Right cardiac atrium (tissue), 5 donors: ENCODE results near the gene ZSWIM9. TPM values are rescaled to one million over a fixed set of nuclear protein-coding genes. Genes with fewer than 3 reads are reported as not detected.

Experiments used
- ATAC-seq, 2 donors: fragments of 200-7000 bp; cut with Tn5 transposase; one replicate each; pipeline versions ENCODE4 v1.8.0 to v1.9.1; 2020; ENCODE audit warnings: moderate library complexity in 2 of 2, mild to moderate bottlenecking in 1 of 2
- DNase-seq, 3 donors: peaks; one replicate each; pipeline ENCODE4 v3.0.0-alpha.2; 2020
- H3K27ac ChIP-seq: one replicate; pipeline ENCODE4 v1.5.1; 2013; ENCODE audit warnings: mild to moderate bottlenecking, low read length, control low read depth, moderate library complexity
- H3K27me3 ChIP-seq: one replicate; pipeline ENCODE4 v1.6.1; 2013; ENCODE audit not compliant: control insufficient read depth, insufficient read depth
- H3K4me1 ChIP-seq: one replicate; pipeline ENCODE4 v1.6.1; 2013; ENCODE audit warnings: low read length; ENCODE audit not compliant: control insufficient read depth, insufficient read depth
- H3K4me3 ChIP-seq: one replicate; pipeline ENCODE4 v1.5.1; 2013; ENCODE audit warnings: low read length, control low read depth
- H3K9me3 ChIP-seq: one replicate; pipeline ENCODE4 v1.6.1; 2013; ENCODE audit warnings: low read length; ENCODE audit not compliant: control insufficient read depth
- WGBS: extraction: QIAGEN DNeasy Blood & Tissue Kit; methylation state at CpG from one replicate; pipeline ENCODE4 v1.1.7; 2013; 5-methylcytosine and 5-hydroxymethylcytosine counted together
- intact Hi-C, 4 donors: fragments of 100-400 bp; cut with DNase I; formaldehyde crosslinking; loops; one replicate each; pipeline versions ENCODE4 v1.11.0 to v1.14.0; 2022 to 2023
- long read RNA-seq, 4 donors: library from polyadenylated mRNA; unstranded; transcript quantifications; one replicate each; pipeline ENCODE4 v2.0.0, GENCODE V29; 2020 to 2021
- polyA plus RNA-seq: library from polyadenylated mRNA; stranded (reverse); fragments of 200-250 nt; gene quantifications from one replicate; pipeline ENCODE4 v1.2.3, GENCODE V29; 2013
- total RNA-seq, 4 donors: library from RNA; stranded (reverse); fragmentation: NEBNext Ultra II Directional; extraction: Animal tissue kit (Norgen Biotek cat#: 25700); gene quantifications; one replicate each; pipeline ENCODE4 v1.2.1, GENCODE V29; 2021
- donor health status: healthy with polysubstance abuse.
- donor health status: DM: no; HTN: yes; CAD: no.
- donor health status: DM: no; HTN: no; CAD: no.
- donor health status: DM: no; HTN: yes; CAD: no; lungs with severe emphysema.
- donor health status: DM: yes; HTN: yes; CAD: no.

The ZSWIM9 gene
- total RNA-seq: 1 to 10 TPM; 5.4 to 6.9 (median 6.5) TPM
- polyA plus RNA-seq: 5.7 TPM
- long read RNA-seq, donor 1, partial matches to known transcripts: 1 of 5 reads
- long read RNA-seq, donor 1, other reads (novel, unspliced or antisense): 4 of 5 reads
- long read RNA-seq, donor 2, partial matches to known transcripts: 2 of 4 reads
- long read RNA-seq, donor 2, other reads (novel, unspliced or antisense): 2 of 4 reads
- long read RNA-seq, donor 3: 0 reads
- long read RNA-seq, donor 4, partial matches to known transcripts: 0 of 1 reads
- long read RNA-seq, donor 4, other reads (novel, unspliced or antisense): 0 of 1 reads

DNA sequence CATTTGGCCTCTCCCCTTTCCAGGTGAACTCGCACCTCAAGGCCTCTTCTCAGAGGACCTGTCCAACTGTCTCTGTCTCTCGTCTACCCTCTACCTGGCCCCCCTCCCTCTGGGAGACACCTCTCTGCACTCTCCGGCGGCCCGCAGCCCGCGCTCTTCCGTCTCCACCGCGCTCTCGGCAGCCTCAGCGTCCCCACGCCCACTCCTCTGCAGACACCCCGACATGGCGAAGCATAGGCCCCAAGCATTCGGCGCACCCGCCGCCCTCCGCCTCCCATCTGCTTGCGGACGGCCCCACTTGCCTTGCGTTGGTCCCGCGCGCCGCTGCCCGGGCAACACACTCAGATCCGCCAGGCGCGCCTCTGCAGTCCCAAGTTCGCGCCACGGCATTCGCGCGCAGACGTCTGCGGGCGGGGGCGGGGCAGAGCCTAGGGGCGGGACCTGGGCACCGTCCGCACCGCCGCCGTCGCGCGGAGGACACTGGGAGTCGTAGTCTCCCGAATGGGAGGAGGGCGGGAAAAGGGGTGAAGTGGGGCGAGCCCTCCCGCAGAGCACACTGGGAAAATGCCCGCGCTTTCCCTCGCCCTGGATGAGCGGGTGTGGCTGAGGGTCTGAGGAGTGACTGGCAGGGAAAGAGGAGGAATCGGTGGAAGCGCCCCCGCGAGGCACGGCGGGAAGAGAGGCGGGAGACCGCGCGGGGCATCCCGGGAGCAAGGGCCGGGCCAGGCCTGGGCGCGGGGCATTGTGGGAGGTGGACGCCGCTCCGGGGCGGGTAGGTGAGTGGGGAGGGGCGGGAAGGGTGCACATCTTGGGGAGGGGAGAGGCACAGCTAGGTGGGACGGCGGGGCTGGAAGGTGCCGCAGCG is at the start of gene ZSWIM9, which contains the start of gene LIG1:
ZSWIM9 (plus strand) TSS at position 742 of the 865 bp plus-strand sequence. CDS start 1,123 bp downstream, outside the sequence.
LIG1 (minus strand) TSS at position 406 of the 865 bp plus-strand sequence. CDS start 4,778 bp downstream, outside the sequence.
- peak; percentile 91 to 96 (median 96) for DNase-seq
- Histone ChIP-seq H3K4me1 (peaks cover 3% of the 10 kb centered on the region), H3K27me3 (no peaks in the 10 kb centered on the region), H3K9me3 (no peaks in the 10 kb centered on the region), H3K4me3 (peak within 1 kb of the TSS; percentile 83), H3K27ac (peak within 1 kb of the TSS; percentile 96)
- intact Hi-C loops: no loop called here
- under 1% methylated on average over 82 of the region's 82 CpGs for WGBS
- ATAC-seq: peak; percentile 97 to 98

DNA sequence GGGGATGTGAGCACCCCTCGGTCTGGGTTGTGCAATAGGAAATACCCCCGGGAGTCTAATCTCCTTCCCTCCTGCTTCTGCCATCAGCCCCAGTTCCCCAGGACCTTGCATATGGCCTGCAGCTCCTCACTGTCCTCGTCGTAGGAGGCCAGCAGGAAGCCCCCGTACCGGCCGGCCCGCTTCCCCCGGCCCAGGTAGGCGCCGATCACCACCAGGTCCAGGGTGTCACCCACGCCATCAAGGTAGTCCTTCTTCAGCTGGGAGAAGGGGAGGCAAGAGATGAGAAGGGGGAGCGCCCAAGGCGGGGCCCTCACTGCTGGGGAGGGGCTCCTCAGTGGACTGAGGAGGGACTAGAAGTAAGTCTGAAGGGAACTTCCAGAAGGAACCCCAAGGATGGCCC is 49.4 kb upstream of the ZSWIM9 start:
- no peak overlapping the region for H3K4me3 ChIP-seq
- H3K9me3 ChIP-seq: no peaks in the 10 kb centered on the region
- DNase-seq: peak in 1 of 3 donors; percentile 17
- 94% methylated on average over 14 of the region's 14 CpGs for WGBS
- no peak overlapping the region for H3K27ac ChIP-seq
- no peak for ATAC-seq
- no peaks in the 10 kb centered on the region for H3K4me1 ChIP-seq
- H3K27me3 ChIP-seq: no peaks in the 10 kb centered on the region
- intact Hi-C loops: no loop called here

DNA sequence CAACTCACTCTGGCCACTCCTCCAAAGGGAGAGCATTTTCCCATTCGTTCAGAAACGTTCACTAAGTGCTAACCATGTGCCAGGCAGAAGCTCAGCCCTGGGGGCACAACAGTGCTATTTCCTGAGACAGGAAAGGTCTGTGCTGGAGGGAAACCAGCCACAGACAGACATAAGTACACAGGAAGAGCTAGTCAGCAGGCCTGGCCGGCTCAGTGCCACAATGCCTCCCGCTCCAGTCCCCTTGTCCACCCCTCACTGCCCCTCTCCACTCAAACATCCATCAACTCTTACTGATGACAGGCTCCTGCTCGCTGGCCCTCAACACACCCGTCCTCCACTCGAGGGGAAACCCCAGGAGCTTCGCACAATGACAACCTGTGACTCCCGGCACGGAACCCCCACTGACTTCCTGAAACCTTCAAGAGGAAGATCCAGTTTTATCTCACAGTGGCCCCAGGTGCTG is 48.5 kb upstream of the ZSWIM9 start:
- no peaks in the 10 kb centered on the region for H3K9me3 ChIP-seq
- H3K27ac ChIP-seq: no peak overlapping the region
- intact Hi-C loops: no loop called here
- no peaks in the 10 kb centered on the region for H3K27me3 ChIP-seq
- ATAC-seq (peak; percentile 76 to 82), DNase-seq (peak in 1 of 3 donors; percentile 60)
- H3K4me3 ChIP-seq: no peak overlapping the region
- no peaks in the 10 kb centered on the region for H3K4me1 ChIP-seq
- 27% methylated on average over 10 of the region's 10 CpGs for WGBS

DNA sequence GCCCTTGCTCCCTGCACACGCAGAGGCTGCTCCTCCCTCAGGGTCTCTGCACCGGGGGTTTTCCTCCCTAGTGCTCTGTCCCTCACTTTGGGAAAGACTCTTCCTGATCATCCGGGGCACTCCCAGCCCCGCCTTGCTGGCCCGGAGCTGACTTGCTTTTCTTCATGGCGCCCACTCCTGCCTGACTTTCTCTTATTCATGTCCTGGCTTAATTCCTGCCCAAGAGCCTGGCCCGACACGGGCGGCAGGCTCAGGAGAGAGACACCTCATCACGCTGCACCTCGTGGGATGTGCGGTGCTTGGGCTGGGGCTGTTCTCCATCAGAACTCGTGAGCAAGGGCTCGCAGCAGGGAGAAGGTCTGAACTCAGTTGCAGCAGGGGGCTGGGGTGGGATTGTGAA is 48.1 kb upstream of the ZSWIM9 start:
- 57% methylated on average over 14 of the region's 14 CpGs for WGBS
- Histone ChIP-seq H3K9me3 (no peaks in the 10 kb centered on the region), H3K27me3 (no peaks in the 10 kb centered on the region), H3K4me1 (no peaks in the 10 kb centered on the region), H3K4me3 (no peak overlapping the region), H3K27ac (no peak overlapping the region)
- ATAC-seq: peak in 1 of 2 donors; percentile 10
- intact Hi-C loops: no loop called here
- DNase-seq: no peak

DNA sequence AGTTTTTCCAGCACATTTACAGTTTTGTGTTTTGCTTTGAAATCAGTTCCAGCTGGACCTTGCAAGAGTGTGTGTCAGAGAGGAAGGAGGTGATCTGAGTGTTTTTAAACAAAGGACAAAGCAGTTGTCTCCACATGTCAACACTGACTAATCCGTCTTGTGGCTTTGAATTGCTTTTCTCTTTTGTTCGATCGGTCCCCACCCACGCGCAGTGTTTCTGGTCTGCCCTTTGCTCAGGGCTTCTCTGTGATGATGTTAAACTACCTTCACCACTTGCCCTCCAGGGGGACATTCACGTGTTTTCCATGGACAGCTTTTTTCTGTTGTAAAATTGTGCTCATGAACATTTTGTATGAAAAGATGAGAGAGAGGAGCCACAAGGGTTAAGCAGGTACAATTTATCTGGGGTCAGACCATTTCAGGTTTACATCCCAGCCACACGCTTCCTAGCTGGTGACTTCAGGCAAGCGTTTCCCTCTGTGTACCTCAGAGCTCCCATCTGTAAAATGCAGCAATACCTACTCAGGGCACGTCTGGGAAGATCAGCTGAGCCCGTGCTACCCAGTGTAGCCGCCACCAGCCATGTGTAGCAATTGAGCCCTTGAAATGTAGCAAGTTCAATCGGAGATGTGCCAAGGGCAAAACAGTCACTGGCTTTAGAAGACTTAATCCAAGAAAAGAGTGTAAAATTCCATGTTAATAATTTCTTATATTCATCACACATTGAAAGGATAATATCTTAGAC is 46.4 kb upstream of the ZSWIM9 start:
- intact Hi-C loops: no loop called here
- Histone ChIP-seq H3K4me1 (no peaks in the 10 kb centered on the region), H3K27me3 (no peaks in the 10 kb centered on the region), H3K4me3 (no peak overlapping the region), H3K9me3 (no peaks in the 10 kb centered on the region), H3K27ac (no peak overlapping the region)
- ATAC-seq: peak in 1 of 2 donors; percentile 68
- 69% methylated on average over 12 of the region's 12 CpGs for WGBS
- peak in 1 of 3 donors; percentile 8 for DNase-seq

DNA sequence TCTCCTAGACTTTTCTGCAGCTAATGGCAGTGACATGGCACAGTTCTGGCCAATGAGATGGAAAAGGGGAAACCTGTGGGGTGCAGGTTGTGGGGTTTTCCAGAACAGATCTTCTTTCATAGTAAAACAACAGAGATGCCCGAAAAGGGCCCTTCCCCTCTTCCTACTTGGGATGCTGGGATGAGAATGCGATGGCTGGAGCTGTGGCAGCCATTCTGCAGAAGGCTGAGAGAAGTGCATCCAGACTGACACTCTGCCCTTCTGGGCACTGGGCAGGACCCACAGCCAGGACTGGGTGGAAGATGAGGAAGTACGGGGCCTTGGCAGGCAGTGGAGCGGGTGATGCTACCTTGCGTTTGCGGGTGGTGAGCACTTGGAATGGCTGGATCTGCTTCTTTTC is 42.9 kb upstream of the ZSWIM9 start:
- Histone ChIP-seq H3K27me3 (no peaks in the 10 kb centered on the region), H3K4me3 (no peak overlapping the region), H3K4me1 (no peaks in the 10 kb centered on the region), H3K9me3 (no peaks in the 10 kb centered on the region), H3K27ac (no peak overlapping the region)
- WGBS: over 99% methylated on average over 6 of the region's 6 CpGs
- ATAC-seq (no peak), DNase-seq (peak in 1 of 3 donors; percentile 23)
- intact Hi-C loops: no loop called here

DNA sequence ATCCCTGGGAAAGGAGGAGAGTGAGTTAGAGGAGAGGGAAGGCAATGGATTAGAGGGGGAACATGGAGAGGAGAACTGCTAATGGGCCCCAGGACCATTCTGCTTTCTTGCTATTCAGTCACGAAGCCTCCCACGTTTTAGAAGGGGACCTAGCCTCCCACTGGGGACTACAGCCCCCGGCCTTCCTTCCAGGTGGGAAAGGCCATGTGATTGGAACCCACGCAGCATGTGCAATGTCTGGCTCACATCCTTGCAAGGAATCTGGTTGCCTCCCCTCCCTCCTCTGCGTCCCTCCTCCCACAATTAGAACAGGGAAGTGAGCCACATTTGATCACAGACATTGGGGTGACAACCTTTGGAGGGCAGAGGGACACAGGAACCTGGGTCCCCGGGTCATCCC is 37.4 kb upstream of the ZSWIM9 start:
- ATAC-seq (no peak), DNase-seq (peak in 1 of 3 donors; percentile 4)
- no peaks in the 10 kb centered on the region for H3K9me3 ChIP-seq
- no peak overlapping the region for H3K27ac ChIP-seq
- intact Hi-C loops: no loop called here
- no peaks in the 10 kb centered on the region for H3K27me3 ChIP-seq
- no peak overlapping the region for H3K4me3 ChIP-seq
- WGBS: 84% methylated on average over 6 of the region's 6 CpGs
- H3K4me1 ChIP-seq: no peaks in the 10 kb centered on the region

DNA sequence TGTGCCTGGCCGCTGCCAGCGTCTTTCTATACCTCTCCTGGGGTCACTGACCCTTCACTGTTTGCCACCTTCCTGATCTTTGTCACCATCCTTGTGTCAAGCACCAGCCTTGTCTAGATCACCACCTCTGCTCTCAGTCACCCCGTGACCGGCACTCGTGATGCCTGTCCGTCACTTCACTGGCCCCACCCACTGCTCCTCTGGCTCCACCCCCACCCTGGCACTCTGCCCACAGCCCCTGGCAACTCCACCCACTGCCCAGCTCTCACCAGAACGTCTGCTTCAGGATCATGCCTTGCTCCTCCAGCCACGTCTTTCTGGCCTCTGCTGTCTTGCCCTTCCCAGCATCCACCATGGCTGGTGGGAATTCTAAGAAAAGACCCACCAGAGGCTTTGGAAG is 35.1 kb upstream of the ZSWIM9 start:
- Histone ChIP-seq H3K9me3 (no peaks in the 10 kb centered on the region), H3K27ac (no peak overlapping the region), H3K27me3 (no peaks in the 10 kb centered on the region), H3K4me1 (no peaks in the 10 kb centered on the region), H3K4me3 (no peak overlapping the region)
- WGBS: 73% methylated on average over 8 of the region's 8 CpGs
- ATAC-seq (no peak), DNase-seq (peak in 1 of 3 donors; percentile 46)
- intact Hi-C loops: no loop called here

DNA sequence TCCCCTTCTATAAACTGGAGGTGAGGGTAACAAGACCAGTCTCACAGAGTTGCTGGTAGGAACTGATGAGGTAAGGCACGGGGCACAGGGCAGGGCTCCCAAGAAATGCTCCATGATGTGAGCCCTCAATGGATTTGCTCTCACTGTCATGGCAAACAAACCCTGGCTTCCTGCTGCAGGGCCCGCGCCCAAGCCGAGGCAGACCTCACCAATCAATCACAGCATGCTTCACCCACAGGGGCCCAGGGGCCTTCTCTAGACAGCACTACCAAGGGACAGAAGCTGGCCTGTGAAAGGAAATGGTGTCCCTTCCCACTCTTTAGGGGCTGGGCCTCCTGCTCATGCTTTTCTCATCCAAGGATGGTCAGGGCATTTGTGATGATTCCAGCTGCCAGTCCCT is 33.9 kb upstream of the ZSWIM9 start:
- intact Hi-C loops: no loop called here
- Histone ChIP-seq H3K9me3 (no peaks in the 10 kb centered on the region), H3K4me3 (no peak overlapping the region), H3K27me3 (no peaks in the 10 kb centered on the region), H3K27ac (no peak overlapping the region), H3K4me1 (no peaks in the 10 kb centered on the region)
- no peak for ATAC-seq
- 96% methylated on average over 4 of the region's 4 CpGs for WGBS
- peak in 1 of 3 donors; percentile 0 for DNase-seq

DNA sequence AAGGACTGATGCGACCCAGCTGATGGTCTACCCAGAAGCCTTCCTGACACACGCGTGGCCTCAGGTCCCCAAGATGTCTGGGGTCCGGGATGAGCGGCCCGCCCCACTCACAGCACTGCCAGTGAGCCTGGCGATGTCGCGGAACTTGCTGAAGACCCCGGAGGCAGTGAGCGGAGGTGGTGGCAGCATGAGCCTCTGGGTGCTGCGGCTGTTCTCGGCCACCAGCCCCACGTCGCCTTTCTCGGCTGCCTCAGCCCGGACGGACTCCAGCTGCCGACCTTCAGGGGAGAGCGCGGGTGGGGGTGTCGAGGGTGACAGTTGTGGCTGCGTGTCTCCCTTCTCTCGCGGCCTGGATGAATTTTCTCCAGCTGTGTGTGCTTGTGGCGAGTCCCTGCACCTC is 33.1 kb upstream of the ZSWIM9 start:
- 93% methylated on average over 26 of the region's 26 CpGs for WGBS
- DNase-seq: peak in 1 of 3 donors; percentile 33
- H3K4me1 ChIP-seq: no peaks in the 10 kb centered on the region
- H3K27ac ChIP-seq: no peak overlapping the region
- H3K9me3 ChIP-seq: no peaks in the 10 kb centered on the region
- H3K4me3 ChIP-seq: no peak overlapping the region
- H3K27me3 ChIP-seq: no peaks in the 10 kb centered on the region
- ATAC-seq: no peak
- intact Hi-C loops: no loop called here
